Body of pancreas (tissue), 4 donors: ENCODE results near the gene ABL1. TPM values are rescaled to one million over a fixed set of nuclear protein-coding genes. Genes with fewer than 3 reads are reported as not detected.
"Not testable (repeated sequence)": the region's sequence is repeated elsewhere in the genome, so short reads cannot be mapped to it uniquely, and the experiment has no call there.

Experiments
- ATAC-seq: fragments of 150-250 bp; one replicate; pipeline ENCODE4 v1.9.1; 2016
- DNase-seq, 4 donors: peaks; one replicate each; pipeline ENCODE4 v3.0.0-alpha.2; 2019
- H3K27ac ChIP-seq, 4 donors: fragments of 200-600 bp; sonication (generic); 1 replicate in 3 of 4; 2 replicates in 1 of 4; pipeline versions ENCODE4 v1.5.1 to v1.6.1; 2016 to 2019; ENCODE audit warnings: mild to moderate bottlenecking in 1 of 4, mixed read lengths in 1 of 4, moderate library complexity in 1 of 4
- H3K27me3 ChIP-seq, 2 donors: fragments of 200-600 bp; sonication (generic); one replicate each; pipeline ENCODE4 v1.6.0; 2016; ENCODE audit warnings: mild to moderate bottlenecking in 1 of 2
- H3K36me3 ChIP-seq, 2 donors: fragments of 200-600 bp; sonication (generic); replicated peaks in 1 of 2; 2 replicates each; pipeline ENCODE4 v1.5.1; 2016; ENCODE audit warnings: low read depth in 2 of 2; ENCODE audit not compliant: insufficient read depth in 1 of 2
- H3K4me1 ChIP-seq: fragments of 200-600 bp; sonication (generic); one replicate; pipeline ENCODE4 v1.6.0; 2016
- H3K4me3 ChIP-seq, 2 donors: fragments of 200-600 bp; sonication (generic); 1 replicate in 1 of 2; 2 replicates in 1 of 2; pipeline ENCODE4 v1.5.1; 2016 to 2019
- H3K9me3 ChIP-seq, 3 donors: fragments of 200-600 bp; sonication (generic); 1 replicate in 2 of 3; 2 replicates in 1 of 3; pipeline ENCODE4 v1.5.1; 2016
- POLR2A ChIP-seq, 3 donors: fragments of 450-650 bp; IDR thresholded peaks; one replicate each; pipeline ENCODE4 v1.6.1; 2016; ENCODE audit warnings: antibody characterized with exemption in 3 of 3, mild to moderate bottlenecking in 2 of 3
- WGBS, 2 donors: methylation state at CpG; one replicate each; pipeline ENCODE4 v1.1.5; 2017; 5-methylcytosine and 5-hydroxymethylcytosine counted together
- intact Hi-C: fragments of 100-400 bp; cut with DNase I; formaldehyde crosslinking; loops from one replicate; pipeline ENCODE4 v1.15.1; 2023
- total RNA-seq, 2 donors: library from RNA; depleted of rRNA; stranded (reverse); fragments of >200 nt; gene quantifications; one replicate each; pipeline ENCODE4 v1.1.0, GENCODE V29; 2016
- TF ChIP-seq, protein P1 (sequence below), 7 experiments: fragments of 450-650 bp in 4 of 7; fragments of 200-600 bp in 3 of 7; sonication (generic) in 3 of 7; IDR thresholded peaks; one replicate each; pipeline ENCODE4 v1.5.1; 2016 to 2019; ENCODE audit warnings: antibody characterized with exemption in 7 of 7

ABL1 gene
- total RNA-seq, 2 donors from 2014 or later, result 23.3 to 29.0 TPM

DNA sequence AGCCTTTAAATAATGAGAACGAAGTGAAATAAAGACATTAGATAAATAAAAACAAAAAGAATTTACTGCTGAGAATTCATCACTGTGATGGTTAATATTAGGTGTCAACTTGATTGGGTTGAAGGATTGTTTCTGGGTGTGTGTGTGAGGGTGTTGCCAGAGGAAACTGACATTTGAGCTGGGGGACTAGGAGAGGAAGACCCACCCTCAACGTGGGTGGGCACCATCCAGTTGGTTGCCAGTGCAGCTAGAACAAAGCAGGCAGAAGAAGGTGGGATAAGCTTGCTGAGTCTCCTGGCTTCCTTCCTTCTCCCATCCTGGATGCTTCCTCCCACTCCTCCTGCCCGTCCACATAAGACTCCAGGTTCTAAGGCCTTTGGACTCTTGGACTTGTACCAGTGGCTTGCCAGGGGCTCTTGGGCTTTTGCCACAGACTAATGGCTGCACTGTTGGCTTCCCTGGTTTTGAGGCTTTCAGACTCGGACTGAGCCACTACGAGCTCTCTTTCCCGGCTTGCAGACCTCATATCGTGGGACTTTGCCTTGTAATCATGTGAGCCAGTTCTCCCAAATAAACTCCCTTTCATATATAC is 43.7 kb upstream of the ABL1 start:
- Histone ChIP-seq H3K27me3 (no peaks in the 10 kb centered on the region), H3K9me3 (no peaks in the 10 kb centered on the region), H3K4me3 (no peak overlapping the region), H3K4me1 (peaks cover 6% of the 10 kb centered on the region), H3K36me3 (no peaks in the 10 kb centered on the region), H3K27ac (no peak overlapping the region)
- ATAC-seq (no peak), DNase-seq (no peak)
- TF ChIP-seq POLR2A (IDR thresholded peaks at IDR 0.05), result no peak
- TF ChIP-seq, protein P1, sequence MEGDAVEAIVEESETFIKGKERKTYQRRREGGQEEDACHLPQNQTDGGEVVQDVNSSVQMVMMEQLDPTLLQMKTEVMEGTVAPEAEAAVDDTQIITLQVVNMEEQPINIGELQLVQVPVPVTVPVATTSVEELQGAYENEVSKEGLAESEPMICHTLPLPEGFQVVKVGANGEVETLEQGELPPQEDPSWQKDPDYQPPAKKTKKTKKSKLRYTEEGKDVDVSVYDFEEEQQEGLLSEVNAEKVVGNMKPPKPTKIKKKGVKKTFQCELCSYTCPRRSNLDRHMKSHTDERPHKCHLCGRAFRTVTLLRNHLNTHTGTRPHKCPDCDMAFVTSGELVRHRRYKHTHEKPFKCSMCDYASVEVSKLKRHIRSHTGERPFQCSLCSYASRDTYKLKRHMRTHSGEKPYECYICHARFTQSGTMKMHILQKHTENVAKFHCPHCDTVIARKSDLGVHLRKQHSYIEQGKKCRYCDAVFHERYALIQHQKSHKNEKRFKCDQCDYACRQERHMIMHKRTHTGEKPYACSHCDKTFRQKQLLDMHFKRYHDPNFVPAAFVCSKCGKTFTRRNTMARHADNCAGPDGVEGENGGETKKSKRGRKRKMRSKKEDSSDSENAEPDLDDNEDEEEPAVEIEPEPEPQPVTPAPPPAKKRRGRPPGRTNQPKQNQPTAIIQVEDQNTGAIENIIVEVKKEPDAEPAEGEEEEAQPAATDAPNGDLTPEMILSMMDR (IDR thresholded peaks at IDR 0.05), result no peak
- WGBS, 2 donors, result 80 to 88% methylated on average over 7 of the region's 7 CpGs
- intact Hi-C loops, result no loop called here

DNA sequence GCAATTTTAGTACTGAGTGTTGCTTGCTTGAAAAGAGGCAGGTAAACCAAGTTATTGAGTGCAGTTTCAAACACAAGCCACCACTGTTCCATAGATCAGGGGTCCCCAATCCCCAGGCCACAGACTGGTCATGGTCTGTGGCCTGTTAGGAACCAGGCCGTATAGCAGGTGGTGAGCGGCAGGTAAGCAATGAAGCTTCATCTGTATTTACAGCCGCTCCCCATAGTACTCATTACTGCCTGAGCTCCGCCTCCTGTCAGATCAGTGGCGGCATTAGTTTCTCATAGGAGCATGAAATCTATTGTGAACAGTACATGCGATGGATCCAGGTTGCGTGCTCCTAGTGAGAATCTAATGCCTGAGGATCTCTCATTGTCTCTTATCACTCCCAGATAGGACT is 41.5 kb upstream of the ABL1 start:
- 95 to 96% methylated on average over 7 of the region's 7 CpGs for WGBS, 2 donors
- no peaks in the 10 kb centered on the region for H3K36me3 ChIP-seq
- no peaks in the 10 kb centered on the region for H3K27me3 ChIP-seq
- intact Hi-C loops, result no loop called here
- DNase-seq (no peak), ATAC-seq (no peak)
- H3K27ac ChIP-seq, result no peak overlapping the region
- H3K4me3 ChIP-seq, result no peak overlapping the region
- no peaks in the 10 kb centered on the region for H3K4me1 ChIP-seq
- no peaks in the 10 kb centered on the region for H3K9me3 ChIP-seq
- no peak for TF ChIP-seq POLR2A (IDR thresholded peaks at IDR 0.05)
- TF ChIP-seq, protein P1 (IDR thresholded peaks at IDR 0.05), result no peak

DNA sequence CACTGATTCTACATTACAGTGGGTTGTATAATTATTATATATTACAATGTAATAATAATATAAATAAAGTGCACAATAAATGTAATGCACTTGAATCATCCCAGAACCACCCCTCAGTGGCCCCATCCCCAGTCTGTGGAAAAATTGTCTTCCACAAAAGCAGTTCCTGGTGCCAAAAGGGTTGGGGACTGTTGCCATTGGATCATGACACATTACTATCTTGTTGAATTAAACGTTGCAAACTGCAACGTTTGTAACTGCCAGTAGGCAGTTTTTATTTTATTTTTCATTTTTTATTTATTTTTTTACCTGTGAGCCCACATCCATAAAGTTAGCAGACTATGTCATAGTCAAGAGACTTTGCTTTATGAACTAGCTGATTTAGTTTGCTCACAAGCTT is 41.0 kb upstream of the ABL1 start:
- not testable (repeated sequence) for ATAC-seq, DNase-seq, H3K27ac ChIP-seq

DNA sequence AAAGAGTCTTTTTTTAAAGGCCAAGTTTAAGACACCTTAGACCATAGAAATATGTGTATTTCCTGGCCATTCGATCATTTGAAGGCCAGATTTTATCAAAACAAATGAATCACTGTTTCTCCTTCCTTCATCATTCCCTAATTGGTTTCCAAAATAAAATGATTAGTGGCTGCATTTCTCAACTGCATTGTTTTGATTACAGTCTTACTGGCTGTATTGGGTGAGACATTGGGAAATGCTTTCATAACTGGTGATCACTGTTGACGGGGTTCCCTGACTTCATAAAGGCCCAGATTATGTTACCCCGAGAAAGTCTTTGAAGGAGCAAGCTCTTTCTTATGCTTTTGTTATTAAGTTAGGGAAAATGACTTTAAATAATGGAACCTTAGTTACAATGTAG is 40.6 kb upstream of the ABL1 start:
- H3K27ac ChIP-seq, H3K27me3 ChIP-seq, intact Hi-C loops, H3K36me3 ChIP-seq, H3K9me3 ChIP-seq, DNase-seq, H3K4me3 ChIP-seq, ATAC-seq, H3K4me1 ChIP-seq: not testable (repeated sequence)
- WGBS, 2 donors, result 57 to 64% methylated on average over 3 of the region's 3 CpGs

More for the DNA sequence above, 41.0 kb upstream of the ABL1 start:
- intact Hi-C loops, H3K36me3 ChIP-seq, H3K27me3 ChIP-seq, H3K4me3 ChIP-seq, H3K9me3 ChIP-seq, H3K4me1 ChIP-seq: not testable (repeated sequence)
- WGBS, 2 donors, result 14 to 31% methylated on average over 2 of the region's 2 CpGs

DNA sequence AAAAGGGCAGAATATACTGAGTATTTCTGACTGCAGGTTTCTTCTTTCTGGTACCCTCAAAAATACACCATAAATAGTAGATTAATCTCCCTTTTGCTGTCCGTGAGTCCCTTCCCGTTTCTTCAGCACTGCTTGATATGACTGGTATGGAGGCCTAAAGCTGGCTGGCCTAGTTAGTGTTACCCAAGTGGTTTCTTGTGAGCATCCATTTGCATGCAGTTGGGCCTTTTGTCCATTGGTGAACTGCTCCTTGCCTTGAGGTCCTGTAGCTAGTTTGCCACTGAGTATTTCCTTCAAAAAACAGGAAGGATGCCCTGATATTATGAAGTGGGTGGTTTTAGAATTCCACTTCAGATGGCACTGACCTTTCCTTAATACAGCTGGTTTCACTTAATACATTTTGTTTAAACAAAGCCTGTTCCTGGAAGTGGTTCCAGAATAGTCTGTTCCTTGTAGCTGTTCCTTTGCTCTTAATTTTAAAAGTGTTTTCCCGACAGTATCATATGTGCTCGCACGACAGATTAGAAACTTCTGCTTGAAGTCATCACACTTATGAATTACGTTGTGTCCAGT is 40.0 kb upstream of the ABL1 start:
- WGBS, 2 donors, result 77 to 84% methylated on average over 6 of the region's 6 CpGs
- Histone ChIP-seq H3K36me3 (no peaks in the 10 kb centered on the region), H3K9me3 (no peaks in the 10 kb centered on the region), H3K27me3 (no peaks in the 10 kb centered on the region), H3K4me1 (no peaks in the 10 kb centered on the region), H3K27ac (no peak overlapping the region), H3K4me3 (no peak overlapping the region)
- ATAC-seq (no peak), DNase-seq (no peak)
- no peak for TF ChIP-seq POLR2A (IDR thresholded peaks at IDR 0.05)
- TF ChIP-seq, protein P1 (IDR thresholded peaks at IDR 0.05), result no peak
- intact Hi-C loops, result no loop called here

DNA sequence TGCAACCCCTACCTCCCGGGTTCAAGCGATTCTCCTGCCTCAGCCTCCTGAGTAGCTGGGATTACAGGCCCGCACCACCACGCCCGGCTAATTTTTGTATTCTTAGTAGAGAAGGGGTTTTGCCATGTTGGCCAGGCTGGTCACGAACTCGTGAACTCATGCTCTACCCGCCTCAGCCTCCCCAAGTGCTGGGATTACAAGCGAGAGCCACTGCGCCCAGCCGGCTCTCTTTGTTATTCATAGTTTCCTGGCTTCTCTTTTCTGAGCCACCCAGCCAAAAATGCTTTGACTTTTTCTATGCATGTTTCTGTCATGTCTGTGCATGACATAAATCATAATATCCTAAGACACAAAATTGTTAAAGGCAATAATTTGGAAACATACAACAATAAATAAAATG is 31.9 kb upstream of the ABL1 start:
- WGBS, 2 donors, result 96 to 97% methylated on average over 11 of the region's 11 CpGs
- H3K27me3 ChIP-seq, H3K36me3 ChIP-seq, H3K27ac ChIP-seq, H3K9me3 ChIP-seq, ATAC-seq, DNase-seq, intact Hi-C loops, H3K4me3 ChIP-seq, H3K4me1 ChIP-seq: not testable (repeated sequence)
